Loucy (cell line): Measurements from ENCODE around the gene SUZ12.

Experiments
- H2AFZ ChIP-seq: fragments of 200-600 bp; sonication (generic); 2 replicates; pipeline ENCODE4 v1.6.0; 2016; ENCODE audit warnings: antibody characterized with exemption, mild to moderate bottlenecking, low read length, moderate library complexity
- H3F3A ChIP-seq: fragments of 200-600 bp; 2 replicates; pipeline ENCODE4 v1.6.0; 2016; ENCODE audit warnings: antibody characterized with exemption, low read depth, mild to moderate bottlenecking
- H3K27me3 ChIP-seq: fragments of 200-600 bp; sonication (generic); 2 replicates; pipeline ENCODE4 v1.6.1; 2014; ENCODE audit warnings: low read length, mild to moderate bottlenecking; ENCODE audit not compliant: insufficient read depth, poor library complexity, severe bottlenecking
- H3K36me3 ChIP-seq: fragments of 200-600 bp; sonication (generic); 2 replicates; pipeline ENCODE4 v1.6.1; 2016; ENCODE audit warnings: low read length; ENCODE audit not compliant: insufficient read depth
- H3K4me1 ChIP-seq: fragments of 200-600 bp; sonication (generic); 2 replicates; pipeline ENCODE4 v1.5.1; 2014; ENCODE audit warnings: low read length, mild to moderate bottlenecking; ENCODE audit not compliant: insufficient read depth, poor library complexity, severe bottlenecking
- H3K4me2 ChIP-seq: fragments of 200-600 bp; sonication (generic); 2 replicates; pipeline ENCODE4 v1.6.0; 2014; ENCODE audit warnings: antibody characterized with exemption, low read length, low read depth, mild to moderate bottlenecking; ENCODE audit not compliant: poor library complexity, severe bottlenecking
- H3K4me3 ChIP-seq: fragments of 200-600 bp; sonication (generic); 2 replicates; pipeline ENCODE4 v1.5.1; 2014; ENCODE audit warnings: low read length, mild to moderate bottlenecking, mixed read lengths; ENCODE audit not compliant: poor library complexity, severe bottlenecking
- H3K79me2 ChIP-seq: fragments of 200-600 bp; sonication (generic); 2 replicates; pipeline ENCODE4 v1.6.1; 2014; ENCODE audit warnings: low read length; ENCODE audit not compliant: insufficient read depth
- H3K9ac ChIP-seq: fragments of 200-600 bp; sonication (generic); 2 replicates; pipeline ENCODE4 v1.6.0; 2014; ENCODE audit warnings: mild to moderate bottlenecking, low read depth, low read length, moderate library complexity; ENCODE audit not compliant: poor library complexity, severe bottlenecking
- H3K9me2 ChIP-seq: fragments of 200-600 bp; sonication (generic); replicated peaks from 2 replicates; pipeline ENCODE4 v1.6.1; 2016; ENCODE audit warnings: low read depth, low read length, mixed read lengths
- H3K9me3 ChIP-seq: fragments of 200-600 bp; sonication (generic); 2 replicates; pipeline ENCODE4 v1.6.1; 2014; ENCODE audit warnings: mild to moderate bottlenecking, antibody characterized with exemption, low read length, low read depth; ENCODE audit not compliant: insufficient read depth
- H4K20me1 ChIP-seq: fragments of 200-600 bp; sonication (generic); 2 replicates; pipeline ENCODE4 v1.6.0; 2014; ENCODE audit warnings: antibody characterized with exemption, low read length, mild to moderate bottlenecking; ENCODE audit not compliant: insufficient read depth, poor library complexity, severe bottlenecking
- CTCF ChIP-seq: fragments of 200-600 bp; sonication (generic); conservative IDR thresholded peaks from 2 replicates; pipeline ENCODE4 v1.5.1; 2014; ENCODE audit warnings: mild to moderate bottlenecking, antibody characterized with exemption, low read length
- EZH2phosphoT487 ChIP-seq: fragments of 200-600 bp; IDR thresholded peaks from 2 replicates; pipeline ENCODE4 v1.6.1; 2018; ENCODE audit warnings: antibody characterized with exemption, mild to moderate bottlenecking, moderate library complexity, borderline replicate concordance

SUZ12 gene

GRCh38 chr17:32009262-32009542 lies 72.4 kb downstream of the SUZ12 start:
- H3K4me3 ChIP-seq = peak overlapping the region; percentile 78
- no peak for TF ChIP-seq CTCF
- no peak for TF ChIP-seq EZH2phosphoT487
- no peaks in the 10 kb centered on the region for H3K9me2 ChIP-seq
- H3K79me2 ChIP-seq = peaks cover 68% of the 10 kb centered on the region
- no peaks in the 10 kb centered on the region for H3K27me3 ChIP-seq
- no peaks in the 10 kb centered on the region for H3K9me3 ChIP-seq
- H4K20me1 ChIP-seq = peaks cover 30% of the 10 kb centered on the region
- peak overlapping the region; percentile 73 for H3K4me2 ChIP-seq
- no peaks in the 10 kb centered on the region for H3K36me3 ChIP-seq
- H2AFZ ChIP-seq = no peak overlapping the region
- H3K4me1 ChIP-seq = peaks cover 31% of the 10 kb centered on the region
- peak overlapping the region; percentile 77 for H3K9ac ChIP-seq
- H3F3A ChIP-seq = no peaks in the 10 kb centered on the region

- H3K4me3 ChIP-seq = peak overlapping the region; percentile 78
- no peaks in the 10 kb centered on the region for H3K9me2 ChIP-seq
- no peak overlapping the region for H2AFZ ChIP-seq
- H3K9ac ChIP-seq = peak overlapping the region; percentile 77
- no peaks in the 10 kb centered on the region for H3K36me3 ChIP-seq
- H3K27me3 ChIP-seq = no peaks in the 10 kb centered on the region
- TF ChIP-seq CTCF (no peak), EZH2phosphoT487 (no peak)
- peaks cover 36% of the 10 kb centered on the region for H4K20me1 ChIP-seq
- peaks cover 37% of the 10 kb centered on the region for H3K4me1 ChIP-seq
- peak overlapping the region; percentile 73 for H3K4me2 ChIP-seq
- no peaks in the 10 kb centered on the region for H3K9me3 ChIP-seq
- H3F3A ChIP-seq = 0 out of 2 replicates have a peak, but pooled peaks cover under 1% of the 10 kb centered on the region
- H3K79me2 ChIP-seq = peaks cover 77% of the 10 kb centered on the region
Observed at GRCh38 chr17:32010114-32010513, 73.3 kb downstream of the SUZ12 start.

GRCh38 chr17:32015245-32016013 lies 78.6 kb downstream of the SUZ12 start:
- TF ChIP-seq EZH2phosphoT487 = no peak
- no peak for TF ChIP-seq CTCF
- Histone ChIP-seq H3K9ac (peak overlapping the region; percentile 38), H3K4me3 (peak overlapping the region; percentile 57), H3K79me2 (peaks cover 93% of the 10 kb centered on the region), H4K20me1 (peaks cover 57% of the 10 kb centered on the region), H3K4me2 (peak overlapping the region; percentile 73), H3K27me3 (no peaks in the 10 kb centered on the region), H3F3A (0 out of 2 replicates have a peak, but pooled peaks cover 4% of the 10 kb centered on the region), H3K4me1 (peaks cover 57% of the 10 kb centered on the region), H3K36me3 (peaks cover 24% of the 10 kb centered on the region; the same call in 1 of the 2 replicates), H3K9me3 (no peaks in the 10 kb centered on the region), H3K9me2 (no peaks in the 10 kb centered on the region), H2AFZ (no peak overlapping the region)
